Measurements from ENCODE around the gene PRRG2. TPM values are rescaled to one million over a fixed set of nuclear protein-coding genes. Genes with fewer than 3 reads are reported as not detected.
"Not testable (repeated sequence)": the region's sequence is repeated elsewhere in the genome, so short reads cannot be mapped to it uniquely, and the experiment has no call there.

PRRG2 gene
- total and polyA plus RNA-seq, 7 donors = 0.24 to 16.0 (median 0.89) TPM

DNA sequence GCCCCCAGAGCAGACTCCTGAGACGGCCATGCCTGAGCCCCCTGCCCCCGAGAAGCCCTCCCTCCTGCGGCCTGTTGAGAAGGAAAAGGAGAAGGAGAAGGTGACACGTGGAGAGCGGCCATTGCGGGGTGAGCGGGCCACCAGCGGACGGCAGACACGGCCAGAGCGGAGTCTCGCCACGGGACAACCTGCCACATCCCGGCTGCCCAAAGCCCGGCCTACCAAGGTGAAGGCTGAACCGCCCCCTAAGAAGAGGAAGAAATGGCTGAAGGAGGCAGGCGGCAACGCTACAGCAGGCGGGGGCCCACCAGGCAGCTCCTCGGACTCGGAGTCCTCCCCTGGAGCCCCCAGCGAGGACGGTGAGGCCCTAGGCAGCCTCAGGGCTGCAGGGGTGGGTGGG, 34.7 kb downstream of the PRRG2 start:
- H3K4me3 ChIP-seq = no peak overlapping the region
- H3K27me3 ChIP-seq (ENCODE audit: insufficient read depth in 3 of 3, low read length in 2 of 3) = no peaks in the 10 kb centered on the region
- peaks cover 7% of the 10 kb centered on the region for H3K4me1 ChIP-seq
- WGBS, 3 donors = 95 to 96% (median 95%) methylated on average over 21 to 23 of the region's 23 CpGs
- H3K36me3 ChIP-seq (ENCODE audit: insufficient read depth in 1 of 2, low read depth in 1 of 2) = peaks cover 0 to 51% of the 10 kb centered on the region in 2 donors
- TF ChIP-seq, protein P1, sequence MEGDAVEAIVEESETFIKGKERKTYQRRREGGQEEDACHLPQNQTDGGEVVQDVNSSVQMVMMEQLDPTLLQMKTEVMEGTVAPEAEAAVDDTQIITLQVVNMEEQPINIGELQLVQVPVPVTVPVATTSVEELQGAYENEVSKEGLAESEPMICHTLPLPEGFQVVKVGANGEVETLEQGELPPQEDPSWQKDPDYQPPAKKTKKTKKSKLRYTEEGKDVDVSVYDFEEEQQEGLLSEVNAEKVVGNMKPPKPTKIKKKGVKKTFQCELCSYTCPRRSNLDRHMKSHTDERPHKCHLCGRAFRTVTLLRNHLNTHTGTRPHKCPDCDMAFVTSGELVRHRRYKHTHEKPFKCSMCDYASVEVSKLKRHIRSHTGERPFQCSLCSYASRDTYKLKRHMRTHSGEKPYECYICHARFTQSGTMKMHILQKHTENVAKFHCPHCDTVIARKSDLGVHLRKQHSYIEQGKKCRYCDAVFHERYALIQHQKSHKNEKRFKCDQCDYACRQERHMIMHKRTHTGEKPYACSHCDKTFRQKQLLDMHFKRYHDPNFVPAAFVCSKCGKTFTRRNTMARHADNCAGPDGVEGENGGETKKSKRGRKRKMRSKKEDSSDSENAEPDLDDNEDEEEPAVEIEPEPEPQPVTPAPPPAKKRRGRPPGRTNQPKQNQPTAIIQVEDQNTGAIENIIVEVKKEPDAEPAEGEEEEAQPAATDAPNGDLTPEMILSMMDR (IDR thresholded peaks at IDR 0.05) = no peak
- DNase-seq (no peak), ATAC-seq (no peak)
- no peaks in the 10 kb centered on the region for H3K9me3 ChIP-seq
- no peak overlapping the region for H3K27ac ChIP-seq
- intact Hi-C loops (cut with DNase I) = no loop called here

DNA sequence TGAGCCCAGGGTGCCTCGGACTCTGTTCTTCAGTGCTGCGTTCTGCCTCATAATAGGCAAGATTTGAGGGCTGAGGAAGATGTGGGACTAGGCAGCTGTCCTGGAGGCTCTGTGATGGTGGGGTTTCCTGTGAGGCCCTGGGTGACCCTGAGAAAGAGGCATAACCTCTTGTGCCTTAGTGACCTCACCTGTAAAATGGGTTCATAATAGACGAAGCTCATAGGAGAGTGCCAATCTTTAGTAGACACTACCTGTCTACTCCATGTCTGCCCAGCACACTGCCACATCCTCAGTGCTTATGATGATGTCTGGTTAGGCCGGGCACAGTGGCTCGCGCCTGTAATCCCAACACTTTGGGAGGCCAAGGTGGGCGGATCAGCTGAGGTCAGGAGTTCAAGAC, 35.4 kb downstream of the PRRG2 start:
- Histone ChIP-seq H3K4me1 (peaks cover 7% of the 10 kb centered on the region), H3K27me3 (ENCODE audit: insufficient read depth in 3 of 3, low read length in 2 of 3) (no peaks in the 10 kb centered on the region), H3K27ac (no peak overlapping the region), H3K9me3 (no peaks in the 10 kb centered on the region), H3K4me3 (no peak overlapping the region), H3K36me3 (ENCODE audit: insufficient read depth in 1 of 2, low read depth in 1 of 2) (peaks cover 0 to 55% of the 10 kb centered on the region in 2 donors)
- WGBS, 3 donors = 95 to 100% (median 97%) methylated on average over 7 of the region's 7 CpGs
- intact Hi-C loops (cut with DNase I) = no loop called here
- no peak for DNase-seq
- TF ChIP-seq, protein P1 (IDR thresholded peaks at IDR 0.05) = no peak
- no peak for ATAC-seq

DNA sequence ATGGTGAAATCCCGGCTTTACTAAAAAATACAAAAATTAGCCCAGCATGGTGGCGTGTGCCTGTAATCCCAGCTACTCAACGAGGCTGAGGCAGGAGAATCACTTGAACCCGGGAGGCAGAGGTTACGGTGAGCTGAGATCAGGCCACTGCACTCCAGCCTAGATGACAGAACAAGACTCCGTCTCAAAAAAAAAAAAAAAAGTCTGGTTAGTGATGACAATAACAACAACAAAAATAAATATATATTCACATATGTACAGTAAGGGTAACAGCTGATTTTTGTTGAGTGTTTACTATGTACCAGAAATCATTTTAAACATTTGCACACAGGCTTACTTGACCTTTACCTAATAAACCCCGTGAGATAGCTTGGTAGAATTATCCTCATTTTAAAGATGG, 35.8 kb downstream of the PRRG2 start:
- Histone ChIP-seq H3K27ac (no peak overlapping the region), H3K9me3 (no peaks in the 10 kb centered on the region), H3K36me3 (ENCODE audit: insufficient read depth in 1 of 2, low read depth in 1 of 2) (peaks cover 0 to 59% of the 10 kb centered on the region in 2 donors), H3K4me1 (peaks cover 7% of the 10 kb centered on the region), H3K27me3 (ENCODE audit: insufficient read depth in 3 of 3, low read length in 2 of 3) (no peaks in the 10 kb centered on the region), H3K4me3 (no peak overlapping the region)
- no peak for ATAC-seq
- TF ChIP-seq, protein P1 (IDR thresholded peaks at IDR 0.05) = no peak
- intact Hi-C loops (cut with DNase I) = no loop called here
- DNase-seq = no peak
- 91 to 97% (median 96%) methylated on average over 7 of the region's 7 CpGs for WGBS, 3 donors

DNA sequence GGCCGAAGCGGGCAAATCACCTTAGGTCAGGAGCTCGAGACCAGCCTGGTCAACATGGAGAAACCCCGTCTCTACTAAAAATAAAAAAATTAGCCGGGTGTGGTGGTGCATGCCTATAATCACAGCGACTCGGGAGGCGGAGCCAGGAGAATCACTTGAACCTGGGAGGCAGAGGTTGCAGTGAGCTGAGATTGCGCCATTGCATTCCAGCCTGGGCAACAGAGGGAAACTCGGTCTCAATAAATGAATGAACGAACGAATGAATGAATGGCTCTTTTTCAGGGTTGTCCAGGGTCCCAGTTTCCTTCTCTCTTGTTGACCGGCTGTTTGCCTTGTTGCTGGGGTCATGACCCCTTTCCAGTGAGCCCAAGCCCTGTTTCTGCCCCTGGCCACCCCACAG, 36.7 kb downstream of the PRRG2 start:
- H3K4me1 ChIP-seq; H3K9me3 ChIP-seq; DNase-seq; H3K27me3 ChIP-seq (ENCODE audit: insufficient read depth in 3 of 3, low read length in 2 of 3); H3K27ac ChIP-seq; H3K4me3 ChIP-seq; ATAC-seq; intact Hi-C loops (cut with DNase I): not testable (repeated sequence)
- peaks cover 0 to 62% of the 10 kb centered on the region in 2 donors for H3K36me3 ChIP-seq (ENCODE audit: insufficient read depth in 1 of 2, low read depth in 1 of 2)
- WGBS, 3 donors = 89 to 95% (median 90%) methylated on average over 13 of the region's 13 CpGs

DNA sequence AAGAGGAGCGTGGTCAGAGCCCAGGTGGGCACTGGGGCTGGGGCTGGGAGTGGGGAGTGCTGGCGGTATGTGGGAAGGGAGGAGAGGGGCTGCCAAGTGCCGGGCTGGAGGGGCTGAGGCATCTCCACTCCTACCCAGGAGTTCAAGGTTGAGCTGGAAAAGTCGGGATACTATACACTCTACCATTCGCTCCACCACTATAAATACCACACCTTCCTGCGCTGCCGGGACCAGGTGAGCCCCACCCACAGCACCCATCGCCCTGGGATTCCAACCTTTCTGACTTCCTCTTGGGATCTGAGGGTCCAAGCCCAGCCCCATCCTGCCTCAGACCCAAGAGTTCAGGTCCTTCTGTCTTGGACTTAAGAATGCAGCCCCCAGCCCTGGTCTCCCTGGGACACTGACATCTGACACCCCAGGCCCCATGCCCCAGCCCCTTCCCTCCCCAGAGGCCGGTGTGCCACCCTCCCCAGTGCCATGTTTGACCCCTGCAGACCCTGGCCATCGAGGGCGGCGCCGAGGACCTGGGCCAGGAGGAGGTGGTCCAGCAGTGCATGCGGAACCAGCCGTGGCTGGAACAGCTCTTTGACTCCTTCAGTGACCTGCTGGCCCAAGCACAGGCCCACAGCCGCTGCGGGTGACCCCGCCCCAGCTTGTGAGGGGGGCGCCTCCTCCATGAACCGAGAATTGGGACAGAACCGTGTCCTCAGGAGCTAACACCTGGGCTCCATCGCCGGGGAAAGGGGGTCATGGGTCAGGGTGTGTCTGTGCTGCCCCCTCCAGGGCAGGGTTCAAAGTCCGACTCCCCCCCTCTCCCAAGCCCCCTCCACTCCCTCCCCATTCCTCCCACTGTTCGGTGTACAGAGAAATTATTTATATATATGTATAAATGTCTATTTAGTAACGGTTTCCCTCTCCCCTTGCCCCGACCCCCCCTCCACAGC, 44.1 kb downstream of the PRRG2 start:
- Histone ChIP-seq H3K36me3 (ENCODE audit: insufficient read depth in 1 of 2, low read depth in 1 of 2) (peaks cover 0 to 35% of the 10 kb centered on the region in 2 donors), H3K27me3 (ENCODE audit: insufficient read depth in 3 of 3, low read length in 2 of 3) (no peaks in the 10 kb centered on the region), H3K4me1 (no peaks in the 10 kb centered on the region), H3K9me3 (no peaks in the 10 kb centered on the region), H3K27ac (no peak overlapping the region), H3K4me3 (no peak overlapping the region)
- WGBS, 3 donors = 82 to 87% (median 83%) methylated on average over 25 to 27 of the region's 27 CpGs
- peak in 1 of 4 donors; percentile 26 for ATAC-seq
- intact Hi-C loops (cut with DNase I) = no loop called here
- TF ChIP-seq, protein P1 (IDR thresholded peaks at IDR 0.05) = no peak
- no peak for DNase-seq
